ENCODE results near the gene RETREG1.

RETREG1 gene

GRCh38 chr5:16579142-16579847 is 37.5 kb downstream of the RETREG1 start:
- DNase-seq = no peak

GRCh38 chr5:16578474-16578883 is 38.3 kb downstream of the RETREG1 start:
- DNase-seq = peak; percentile 45

GRCh38 chr5:16577677-16578076 is 39.1 kb downstream of the RETREG1 start:
- no peak for DNase-seq

- no peak for DNase-seq
These were observed 41.7 kb downstream of the RETREG1 start for GRCh38 chr5:16574789-16575721.

- no peak for DNase-seq
These were observed 43.4 kb downstream of the RETREG1 start for GRCh38 chr5:16573401-16573800.

GRCh38 chr5:16572289-16573015 is 44.3 kb downstream of the RETREG1 start:
- no peak for DNase-seq

GRCh38 chr5:16571016-16571415 is 45.8 kb downstream of the RETREG1 start:
- no peak for DNase-seq

GRCh38 chr5:16570121-16570815 is 46.5 kb downstream of the RETREG1 start:
- no peak for DNase-seq

GRCh38 chr5:16568875-16569580 is 47.8 kb downstream of the RETREG1 start:
- DNase-seq = peak; percentile 66

- no peak for DNase-seq
These were observed 49.4 kb downstream of the RETREG1 start for GRCh38 chr5:16567365-16567764.

GRCh38 chr5:16565118-16565517 is 51.7 kb downstream of the RETREG1 start:
- no peak for DNase-seq

GRCh38 chr5:16564248-16564867 is 52.4 kb downstream of the RETREG1 start:
- no peak for DNase-seq

GRCh38 chr5:16563686-16564085 is 53.1 kb downstream of the RETREG1 start:
- DNase-seq = no peak

GRCh38 chr5:16561660-16562059 is 55.1 kb downstream of the RETREG1 start:
- DNase-seq = no peak

GRCh38 chr5:16559702-16560101 is 57.1 kb downstream of the RETREG1 start:
- DNase-seq = no peak

- DNase-seq = no peak
These were observed 57.7 kb downstream of the RETREG1 start for GRCh38 chr5:16558984-16559629.

- DNase-seq = no peak
These were observed 59.3 kb downstream of the RETREG1 start for GRCh38 chr5:16557477-16557876.

GRCh38 chr5:16554110-16554509 is 62.7 kb downstream of the RETREG1 start:
- no peak for DNase-seq

GRCh38 chr5:16552666-16553343 is 64.0 kb downstream of the RETREG1 start:
- DNase-seq = peak; percentile 81

GRCh38 chr5:16551628-16552027 is 65.2 kb downstream of the RETREG1 start:
- DNase-seq = no peak

Data from NCI-H1694 (cell line).